OCI-LY1 (cell line): ENCODE measurements around the gene HDC.

ENCODE experiments used
- CTCF ChIP-seq: fragments of 200-600 bp; sonication (generic), shearing (Covaris generic); IDR thresholded peaks from 2 replicates; pipeline ENCODE4 v1.5.1; 2017; ENCODE audit warnings: mild to moderate bottlenecking, antibody characterized with exemption, low read length, moderate library complexity, mixed read lengths
- EZH2 ChIP-seq: fragments of 200-600 bp; sonication (generic), shearing (Covaris generic); IDR thresholded peaks from 2 replicates; pipeline ENCODE4 v1.8.0; 2017; ENCODE audit warnings: borderline replicate concordance, mixed run types, mild to moderate bottlenecking, antibody characterized with exemption, low read length, moderate library complexity, mixed read lengths

- TF ChIP-seq EZH2 (no peak), CTCF (no peak)
Measured at GRCh38 chr15:50241684-50242450, 23.7 kb downstream of the HDC start.
